ENCODE measurements around the gene EPN3.

The EPN3 gene

GRCh38 chr17:50576864-50577263, 44.3 kb downstream of the EPN3 start:
- H3K27ac ChIP-seq = no peak overlapping the region

GRCh38 chr17:50577451-50577954, 45.0 kb downstream of the EPN3 start:
- TF ChIP-seq ZFX (IDR thresholded peaks at IDR 0.05; ENCODE audit: borderline replicate concordance) (no peak), CTCF (IDR thresholded peaks at IDR 0.05) (no peak)
- no peak overlapping the region for H3K27ac ChIP-seq

More at GRCh38 chr17:50576864-50577263, 44.3 kb downstream of the EPN3 start:
- TF ChIP-seq CTCF (IDR thresholded peaks at IDR 0.05) (no peak), ZFX (IDR thresholded peaks at IDR 0.05; ENCODE audit: borderline replicate concordance) (no peak)

GRCh38 chr17:50578173-50578572, 45.6 kb downstream of the EPN3 start:
- TF ChIP-seq CTCF (IDR thresholded peaks at IDR 0.05) (no peak), ZFX (IDR thresholded peaks at IDR 0.05; ENCODE audit: borderline replicate concordance) (no peak)
- H3K27ac ChIP-seq = no peak overlapping the region

GRCh38 chr17:50579399-50579798, 46.9 kb downstream of the EPN3 start:
- TF ChIP-seq CTCF (IDR thresholded peaks at IDR 0.05) = no peak
- no peak for TF ChIP-seq ZFX (IDR thresholded peaks at IDR 0.05; ENCODE audit: borderline replicate concordance)
- H3K27ac ChIP-seq = no peak overlapping the region

GRCh38 chr17:50580646-50581045, 48.1 kb downstream of the EPN3 start:
- no peak overlapping the region for H3K27ac ChIP-seq
- no peak for TF ChIP-seq CTCF (IDR thresholded peaks at IDR 0.05)
- TF ChIP-seq ZFX (IDR thresholded peaks at IDR 0.05; ENCODE audit: borderline replicate concordance) = no peak

GRCh38 chr17:50581316-50581715, 48.8 kb downstream of the EPN3 start:
- no peak overlapping the region for H3K27ac ChIP-seq
- TF ChIP-seq ZFX (IDR thresholded peaks at IDR 0.05; ENCODE audit: borderline replicate concordance) = no peak
- no peak for TF ChIP-seq CTCF (IDR thresholded peaks at IDR 0.05)

- TF ChIP-seq ZFX (IDR thresholded peaks at IDR 0.05; ENCODE audit: borderline replicate concordance) = no peak
- TF ChIP-seq CTCF (IDR thresholded peaks at IDR 0.05) = no peak
- no peak overlapping the region for H3K27ac ChIP-seq
Observed at GRCh38 chr17:50582741-50583140, 50.2 kb downstream of the EPN3 start.
